NT2/D1 (cell line): Measurements from ENCODE around the gene IFNLR1.

Experiments used
- DNase-seq: peaks from one replicate; pipeline ENCODE4 v3.0.0-alpha.2; 2011; ENCODE audit warnings: low read depth, low spot score
- H3K27me3 ChIP-seq: 2 replicates; pipeline ENCODE4 v1.6.0; 2011; ENCODE audit warnings: mild to moderate bottlenecking; ENCODE audit not compliant: insufficient read length, insufficient read depth
- H3K36me3 ChIP-seq: 2 replicates; pipeline ENCODE4 v1.6.1; 2011; ENCODE audit warnings: mild to moderate bottlenecking, low read length, mixed read lengths; ENCODE audit not compliant: insufficient read depth, insufficient read length
- H3K4me1 ChIP-seq: 2 replicates; pipeline ENCODE4 v1.5.1; 2011; ENCODE audit not compliant: insufficient read depth, insufficient read length
- H3K4me3 ChIP-seq: 2 replicates; pipeline ENCODE4 v1.5.1; 2011; ENCODE audit warnings: low read depth; ENCODE audit not compliant: insufficient read length
- H3K9ac ChIP-seq: 2 replicates; pipeline ENCODE4 v1.6.0; 2011; ENCODE audit warnings: low read depth; ENCODE audit not compliant: insufficient read length
- H3K9me3 ChIP-seq: 2 replicates; pipeline ENCODE4 v1.5.1; 2011; ENCODE audit warnings: mild to moderate bottlenecking, low read length; ENCODE audit not compliant: insufficient read depth
- SUZ12 ChIP-seq: IDR thresholded peaks from 2 replicates; pipeline ENCODE4 v1.6.1; 2011; ENCODE audit not compliant: insufficient read length, insufficient read depth; ENCODE audit errors: extremely low read depth
- YY1 ChIP-seq: IDR thresholded peaks from 2 replicates; pipeline ENCODE4 v1.6.1; 2011; ENCODE audit not compliant: insufficient read length, insufficient read depth
- ZNF274 ChIP-seq: IDR thresholded peaks from 2 replicates; pipeline ENCODE4 v1.6.1; 2011; ENCODE audit warnings: mild to moderate bottlenecking, low read depth, low read length

IFNLR1 gene

GRCh38 chr1:24154215-24154614, 32.9 kb downstream of the IFNLR1 start:
- no peaks in the 10 kb centered on the region for H3K27me3 ChIP-seq
- DNase-seq, result no peak
- peaks cover 43% of the 10 kb centered on the region for H3K36me3 ChIP-seq
- no peak for TF ChIP-seq ZNF274
- no peak for TF ChIP-seq YY1
- no peak for TF ChIP-seq SUZ12
- peaks cover 11% of the 10 kb centered on the region for H3K4me1 ChIP-seq
- no peak overlapping the region for H3K4me3 ChIP-seq
- no peaks in the 10 kb centered on the region for H3K9me3 ChIP-seq
- H3K9ac ChIP-seq, result no peak overlapping the region

- peaks cover 30% of the 10 kb centered on the region for H3K36me3 ChIP-seq
- H3K9me3 ChIP-seq, result no peaks in the 10 kb centered on the region
- no peak for DNase-seq
- peaks cover 11% of the 10 kb centered on the region for H3K4me1 ChIP-seq
- no peak for TF ChIP-seq ZNF274
- no peak for TF ChIP-seq YY1
- no peak for TF ChIP-seq SUZ12
- H3K27me3 ChIP-seq, result no peaks in the 10 kb centered on the region
- H3K4me3 ChIP-seq, result no peak overlapping the region
- H3K9ac ChIP-seq, result peak overlapping the region; percentile 53
These were observed 34.2 kb downstream of the IFNLR1 start for GRCh38 chr1:24152631-24153494.

DNA sequence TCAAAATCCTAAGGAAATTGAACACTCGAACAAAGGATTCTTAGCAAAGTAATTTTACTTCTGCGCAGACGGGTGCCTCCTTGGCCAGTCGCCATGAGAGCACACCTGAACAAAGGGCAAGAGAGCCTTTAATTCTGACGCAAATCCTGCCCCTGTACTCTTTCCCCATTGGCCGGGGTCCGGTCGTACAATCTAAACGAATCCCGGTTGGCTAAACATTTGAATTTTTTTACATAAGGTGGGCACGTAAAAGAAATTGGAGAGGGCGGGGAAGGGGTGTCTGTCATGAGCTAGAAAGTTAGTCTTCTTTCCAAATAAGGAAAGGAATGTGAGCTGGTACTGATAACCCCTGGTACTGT, 35.9 kb downstream of the IFNLR1 start:
- H3K36me3 ChIP-seq, result peaks cover 13% of the 10 kb centered on the region
- peak overlapping the region; percentile 68 for H3K9ac ChIP-seq
- H3K4me1 ChIP-seq, result peaks cover 11% of the 10 kb centered on the region
- peak; percentile 97 for DNase-seq
- peak overlapping the region; percentile 26 for H3K4me3 ChIP-seq
- H3K9me3 ChIP-seq, result no peaks in the 10 kb centered on the region
- TF ChIP-seq YY1 (peak; percentile 60), ZNF274 (no peak)
- H3K27me3 ChIP-seq, result no peaks in the 10 kb centered on the region

DNA sequence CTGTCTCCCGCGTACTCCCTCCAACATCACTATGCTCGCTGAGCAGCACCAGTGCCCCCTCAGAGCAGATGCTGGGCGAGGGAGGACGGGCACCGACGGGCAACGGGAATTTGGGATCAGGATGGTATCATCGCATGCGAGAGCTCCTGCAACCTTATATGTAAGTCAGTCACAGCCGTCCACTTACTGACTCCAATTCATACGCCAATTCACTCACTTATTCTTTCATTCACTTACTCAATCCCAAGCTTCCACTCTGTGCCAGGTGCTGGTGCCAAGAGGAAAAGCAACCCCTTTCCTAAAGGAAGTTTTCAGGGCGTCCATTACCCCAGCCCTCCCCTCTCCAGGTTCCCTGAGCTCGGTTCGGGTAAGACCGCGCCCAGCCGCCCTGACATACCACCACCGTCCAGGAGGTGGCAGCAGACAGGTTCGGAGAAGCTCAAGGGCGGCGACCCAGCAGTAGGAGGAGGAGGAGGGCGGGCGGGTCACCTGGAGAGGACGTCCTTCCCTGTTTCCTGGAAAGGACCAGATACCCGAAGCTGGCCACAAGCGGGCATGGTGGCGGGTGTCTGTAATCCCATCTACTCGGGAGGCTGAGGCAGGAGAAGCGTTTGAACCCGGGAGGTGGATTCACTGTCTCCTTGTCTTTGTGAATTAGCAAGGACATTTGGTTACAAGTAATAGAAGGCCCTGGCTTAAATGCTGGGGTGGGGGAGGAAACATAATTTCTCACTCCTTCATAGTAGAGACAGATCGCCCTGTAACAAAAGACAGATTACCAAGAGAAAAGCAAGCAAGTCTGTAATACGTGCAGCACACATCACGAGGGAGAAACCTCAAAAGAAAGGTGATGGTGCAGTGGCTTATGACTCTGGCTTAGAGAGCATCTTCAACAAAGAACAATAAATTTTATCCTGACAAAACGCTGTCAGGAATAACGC, 36.6 kb downstream of the IFNLR1 start:
- TF ChIP-seq ZNF274 (no peak), YY1 (no peak), SUZ12 (no peak)
- Histone ChIP-seq H3K4me1 (peaks cover 11% of the 10 kb centered on the region), H3K9ac (peak overlapping the region; percentile 69), H3K9me3 (no peaks in the 10 kb centered on the region), H3K27me3 (no peaks in the 10 kb centered on the region), H3K36me3 (peaks cover 7% of the 10 kb centered on the region), H3K4me3 (peak overlapping the region; percentile 20)
- peak; percentile 97 for DNase-seq

GRCh38 chr1:24149866-24150233, 37.2 kb downstream of the IFNLR1 start:
- H3K36me3 ChIP-seq, result peaks cover under 1% of the 10 kb centered on the region
- H3K9ac ChIP-seq, result peak overlapping the region; percentile 69
- H3K27me3 ChIP-seq, result no peaks in the 10 kb centered on the region
- no peaks in the 10 kb centered on the region for H3K9me3 ChIP-seq
- no peak for TF ChIP-seq SUZ12
- H3K4me3 ChIP-seq, result peak overlapping the region; percentile 1
- peaks cover 11% of the 10 kb centered on the region for H3K4me1 ChIP-seq
- DNase-seq, result no peak

DNA sequence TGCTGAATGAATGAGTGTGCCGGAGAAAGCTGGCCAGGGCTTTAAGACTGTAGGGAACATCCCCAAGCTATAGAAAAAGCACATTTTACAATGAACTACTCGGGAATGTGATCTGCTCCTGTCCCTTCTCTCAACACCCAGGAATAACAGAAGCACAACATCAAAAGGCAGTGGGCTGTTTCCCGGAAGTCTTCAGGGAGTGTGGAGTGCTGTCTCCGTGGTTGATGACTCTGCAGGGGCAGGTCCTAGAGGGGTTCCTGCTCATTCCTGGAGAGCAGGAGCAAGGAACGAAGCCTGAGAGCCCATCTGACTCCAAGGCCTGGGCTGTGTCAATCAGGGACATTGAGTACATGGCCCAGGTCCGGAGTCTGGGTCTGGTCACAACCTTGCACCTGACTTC, 39.3 kb downstream of the IFNLR1 start:
- no peaks in the 10 kb centered on the region for H3K27me3 ChIP-seq

DNA sequence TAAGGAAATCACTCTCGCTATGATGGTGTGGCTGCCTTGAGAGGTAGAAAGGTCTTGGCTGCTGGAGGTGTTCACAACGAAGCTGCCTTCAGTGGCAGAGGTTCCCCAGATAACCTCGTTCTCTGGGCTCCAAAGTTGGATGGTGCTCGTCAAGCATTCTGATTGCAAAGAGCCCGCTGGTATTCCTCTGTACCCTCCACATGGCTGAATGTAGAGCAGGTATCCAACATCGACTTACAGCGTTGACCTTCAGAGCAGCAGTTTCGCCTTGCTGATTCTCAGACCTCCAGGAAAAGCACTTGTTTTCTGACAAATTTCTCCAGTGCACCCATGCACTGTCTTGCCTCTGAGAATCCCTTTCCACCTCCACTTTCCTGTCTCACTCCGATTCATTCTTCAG, 39.9 kb downstream of the IFNLR1 start:
- Histone ChIP-seq H3K36me3 (no peaks in the 10 kb centered on the region), H3K27me3 (no peaks in the 10 kb centered on the region), H3K4me1 (peaks cover 2% of the 10 kb centered on the region), H3K9ac (no peak overlapping the region), H3K4me3 (no peak overlapping the region), H3K9me3 (no peaks in the 10 kb centered on the region)
- TF ChIP-seq YY1 (no peak), ZNF274 (no peak), SUZ12 (no peak)
- DNase-seq, result no peak

More for the DNA sequence above, 39.3 kb downstream of the IFNLR1 start:
- Histone ChIP-seq H3K36me3 (no peaks in the 10 kb centered on the region), H3K4me3 (no peak overlapping the region), H3K9me3 (no peaks in the 10 kb centered on the region), H3K9ac (no peak overlapping the region), H3K4me1 (peaks cover 6% of the 10 kb centered on the region)
- TF ChIP-seq SUZ12 (no peak), YY1 (no peak), ZNF274 (no peak)
- no peak for DNase-seq
